NT2/D1 (cell line): ENCODE results near the gene MACROD1.

Source experiments
- SUZ12 ChIP-seq: IDR thresholded peaks from 2 replicates; pipeline ENCODE4 v1.6.1; 2011; ENCODE audit not compliant: insufficient read length, insufficient read depth; ENCODE audit errors: extremely low read depth
- YY1 ChIP-seq: IDR thresholded peaks from 2 replicates; pipeline ENCODE4 v1.6.1; 2011; ENCODE audit not compliant: insufficient read length, insufficient read depth

GRCh38 chr11:63993100-63993499 is 172.8 kb downstream of the MACROD1 start:
- TF ChIP-seq SUZ12 (no peak), YY1 (no peak)
